Measurements from ENCODE around the gene GRHL1. TPM values are rescaled to one million over a fixed set of nuclear protein-coding genes. Genes with fewer than 3 reads are reported as not detected.

GRHL1 gene
- total RNA-seq, 2 experiments from 2014 or later, result 1.2 to 2.0 TPM

DNA sequence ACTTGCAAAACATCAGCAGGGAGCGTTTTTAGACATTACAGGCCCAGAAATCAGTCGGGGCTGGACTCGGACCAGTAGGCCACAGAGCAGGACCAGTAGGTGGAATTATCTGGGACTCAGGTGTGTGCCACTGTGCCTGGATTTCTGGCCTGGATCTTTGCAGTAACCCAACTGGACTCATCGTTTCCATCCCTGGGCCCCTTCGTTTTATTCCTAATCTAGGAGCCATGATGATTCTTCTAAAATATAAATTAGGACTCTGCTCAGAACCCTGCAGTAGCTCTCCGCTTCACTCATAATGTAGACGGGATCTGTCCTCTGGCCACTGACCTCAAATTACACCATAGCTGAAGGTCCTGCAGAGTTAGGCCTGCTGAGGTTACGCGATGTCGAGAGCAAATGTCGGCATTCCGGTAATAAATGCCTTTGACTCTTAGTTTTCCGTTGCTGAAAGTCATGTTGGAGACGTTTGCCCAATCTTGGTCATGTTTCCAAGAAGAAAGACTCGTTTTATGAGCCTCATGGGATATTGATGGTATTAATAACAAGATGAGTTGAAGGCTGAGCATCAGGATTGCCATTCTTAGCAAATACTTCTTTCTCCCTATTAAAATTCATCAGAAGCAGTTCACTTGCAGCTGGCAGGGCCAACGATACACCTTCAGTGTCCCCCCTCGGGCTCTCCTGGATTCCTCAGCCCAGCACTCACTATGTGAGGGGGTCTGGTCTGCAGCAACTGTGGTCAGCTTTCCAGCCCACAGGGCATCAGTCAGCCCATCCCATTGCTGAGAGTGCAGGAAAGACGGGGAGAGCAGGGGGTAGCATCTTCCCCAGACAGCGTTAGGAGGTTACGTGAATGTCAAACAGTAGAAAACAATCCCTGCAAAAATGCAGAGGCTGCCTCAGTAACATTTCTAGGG, 52.0 kb downstream of the GRHL1 start:
- no peak for DNase-seq
- POLR2A ChIA-PET, result no interaction called here
- no peaks in the 10 kb centered on the region for H3K36me3 Mint-ChIP-seq (ENCODE audit: low read depth)
- peaks cover 1% of the 10 kb centered on the region for H3K4me1 Mint-ChIP-seq
- H3K4me3 Mint-ChIP-seq, result no peak overlapping the region
- no peak overlapping the region for H3K27ac Mint-ChIP-seq
- CTCF ChIA-PET, result no interaction called here
- H3K9me3 Mint-ChIP-seq, result no peaks in the 10 kb centered on the region
- peaks cover 22% of the 10 kb centered on the region for H3K27me3 Mint-ChIP-seq

GRCh38 chr2:10004401-10004800, 52.9 kb downstream of the GRHL1 start:
- H3K27me3 Mint-ChIP-seq, result peaks cover 25% of the 10 kb centered on the region

GRCh38 chr2:10004836-10005235, 53.3 kb downstream of the GRHL1 start:
- ChIA-PET POLR2A (no interaction called here), CTCF (interaction anchor here (1.2 to 1.3 kb wide), 2 partner anchors 21 to 24 kb away, joined by 3 to 6 read pairs; no protein-coding TSS in a partner anchor)
- DNase-seq, result no peak
- Mint-ChIP-seq H3K27me3 (peaks cover 25% of the 10 kb centered on the region), H3K4me1 (peaks cover 1% of the 10 kb centered on the region), H3K4me3 (no peak overlapping the region), H3K27ac (no peak overlapping the region), H3K9me3 (no peaks in the 10 kb centered on the region), H3K36me3 (ENCODE audit: low read depth) (no peaks in the 10 kb centered on the region)

More at GRCh38 chr2:10004401-10004800, 52.9 kb downstream of the GRHL1 start:
- Mint-ChIP-seq H3K4me1 (peaks cover 1% of the 10 kb centered on the region), H3K27ac (no peak overlapping the region), H3K9me3 (no peaks in the 10 kb centered on the region), H3K4me3 (no peak overlapping the region), H3K36me3 (ENCODE audit: low read depth) (no peaks in the 10 kb centered on the region)
- no peak for DNase-seq
- CTCF ChIA-PET, result interaction anchor here (1.2 to 1.3 kb wide), 2 partner anchors 20 to 25 kb away, joined by 3 to 6 read pairs; no protein-coding TSS in a partner anchor
- POLR2A ChIA-PET, result no interaction called here

- Mint-ChIP-seq H3K36me3 (ENCODE audit: low read depth) (no peaks in the 10 kb centered on the region), H3K4me1 (peaks cover 1% of the 10 kb centered on the region), H3K27ac (no peak overlapping the region), H3K27me3 (peaks cover 25% of the 10 kb centered on the region), H3K9me3 (no peaks in the 10 kb centered on the region), H3K4me3 (no peak overlapping the region)
- POLR2A ChIA-PET, result no interaction called here
- DNase-seq, result no peak
- CTCF ChIA-PET, result interaction anchor here (1.2 to 1.3 kb wide), 2 partner anchors 21 to 23 kb away, joined by 3 to 6 read pairs; no protein-coding TSS in a partner anchor
Measured at GRCh38 chr2:10005461-10006235, 54.2 kb downstream of the GRHL1 start.

- peaks cover 25% of the 10 kb centered on the region for H3K27me3 Mint-ChIP-seq
- DNase-seq, result no peak
- no peaks in the 10 kb centered on the region for H3K36me3 Mint-ChIP-seq (ENCODE audit: low read depth)
- ChIA-PET CTCF (no interaction called here), POLR2A (interaction anchor here (1.4 kb wide), 1 partner anchor 22 kb away, joined by 4 read pairs; no protein-coding TSS in a partner anchor)
- no peak overlapping the region for H3K27ac Mint-ChIP-seq
- no peak overlapping the region for H3K4me3 Mint-ChIP-seq
- peaks cover 1% of the 10 kb centered on the region for H3K4me1 Mint-ChIP-seq
- H3K9me3 Mint-ChIP-seq, result no peaks in the 10 kb centered on the region
Measured at GRCh38 chr2:10006236-10007161, 55.0 kb downstream of the GRHL1 start.

GRCh38 chr2:10007435-10007834, 55.9 kb downstream of the GRHL1 start:
- Mint-ChIP-seq H3K27me3 (peaks cover 25% of the 10 kb centered on the region), H3K4me1 (no peaks in the 10 kb centered on the region), H3K4me3 (no peak overlapping the region), H3K36me3 (ENCODE audit: low read depth) (no peaks in the 10 kb centered on the region), H3K9me3 (no peaks in the 10 kb centered on the region), H3K27ac (no peak overlapping the region)
- ChIA-PET POLR2A (interaction anchor here (1.4 kb wide), 1 partner anchor 22 kb away, joined by 4 read pairs; no protein-coding TSS in a partner anchor), CTCF (no interaction called here)
- no peak for DNase-seq

GRCh38 chr2:10007921-10008808, 56.7 kb downstream of the GRHL1 start:
- Mint-ChIP-seq H3K4me3 (no peak overlapping the region), H3K27me3 (peaks cover 25% of the 10 kb centered on the region), H3K9me3 (no peaks in the 10 kb centered on the region), H3K36me3 (ENCODE audit: low read depth) (no peaks in the 10 kb centered on the region), H3K4me1 (no peaks in the 10 kb centered on the region), H3K27ac (no peak overlapping the region)
- POLR2A ChIA-PET, result interaction anchor here (1.2 to 1.4 kb wide), 2 partner anchors 21 to 24 kb away, joined by 4 read pairs; no protein-coding TSS in a partner anchor
- CTCF ChIA-PET, result interaction anchor here (1.5 kb wide), 1 partner anchor 24 kb away, joined by 8 read pairs; no protein-coding TSS in a partner anchor
- DNase-seq, result no peak

DNA sequence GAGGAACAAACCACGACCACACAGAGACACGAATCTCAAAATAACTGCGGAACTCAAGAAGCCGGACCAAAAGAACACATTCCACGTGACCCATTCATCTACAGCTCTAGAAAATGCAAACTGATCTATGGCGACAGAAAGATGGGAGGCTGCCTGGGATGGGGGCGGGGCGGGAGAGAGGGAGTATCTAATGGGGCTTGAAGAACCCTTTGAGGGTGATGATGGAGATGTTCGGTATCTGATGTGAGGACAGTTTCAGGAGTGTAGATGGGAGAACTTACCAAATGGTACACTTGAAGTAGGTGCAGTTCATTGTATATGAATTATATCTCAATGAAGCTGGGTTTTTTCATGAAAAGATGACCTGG, 57.3 kb downstream of the GRHL1 start:
- H3K27ac Mint-ChIP-seq, result no peak overlapping the region
- no peak overlapping the region for H3K4me3 Mint-ChIP-seq
- POLR2A ChIA-PET, result interaction anchor here (1.2 kb wide), 1 partner anchor 24 kb away, joined by 4 read pairs; no protein-coding TSS in a partner anchor
- no peaks in the 10 kb centered on the region for H3K4me1 Mint-ChIP-seq
- H3K36me3 Mint-ChIP-seq (ENCODE audit: low read depth), result no peaks in the 10 kb centered on the region
- CTCF ChIA-PET, result interaction anchor here (0.5 to 1.5 kb wide), 2 partner anchors 25 to 730 kb away, joined by 3 to 8 read pairs; no protein-coding TSS in a partner anchor
- no peak for DNase-seq
- H3K27me3 Mint-ChIP-seq, result peaks cover 25% of the 10 kb centered on the region
- H3K9me3 Mint-ChIP-seq, result no peaks in the 10 kb centered on the region

- no peak overlapping the region for H3K27ac Mint-ChIP-seq
- no peaks in the 10 kb centered on the region for H3K9me3 Mint-ChIP-seq
- DNase-seq, result no peak
- CTCF ChIA-PET, result interaction anchor here (0.5 to 1.5 kb wide), 2 partner anchors 25 to 731 kb away, joined by 3 to 8 read pairs; no protein-coding TSS in a partner anchor
- peaks cover 25% of the 10 kb centered on the region for H3K27me3 Mint-ChIP-seq
- no peaks in the 10 kb centered on the region for H3K36me3 Mint-ChIP-seq (ENCODE audit: low read depth)
- no peaks in the 10 kb centered on the region for H3K4me1 Mint-ChIP-seq
- no peak overlapping the region for H3K4me3 Mint-ChIP-seq
- POLR2A ChIA-PET, result interaction anchor here (1.2 kb wide), 1 partner anchor 25 kb away, joined by 4 read pairs; no protein-coding TSS in a partner anchor
Measured at GRCh38 chr2:10009271-10009810, 57.8 kb downstream of the GRHL1 start.

DNA sequence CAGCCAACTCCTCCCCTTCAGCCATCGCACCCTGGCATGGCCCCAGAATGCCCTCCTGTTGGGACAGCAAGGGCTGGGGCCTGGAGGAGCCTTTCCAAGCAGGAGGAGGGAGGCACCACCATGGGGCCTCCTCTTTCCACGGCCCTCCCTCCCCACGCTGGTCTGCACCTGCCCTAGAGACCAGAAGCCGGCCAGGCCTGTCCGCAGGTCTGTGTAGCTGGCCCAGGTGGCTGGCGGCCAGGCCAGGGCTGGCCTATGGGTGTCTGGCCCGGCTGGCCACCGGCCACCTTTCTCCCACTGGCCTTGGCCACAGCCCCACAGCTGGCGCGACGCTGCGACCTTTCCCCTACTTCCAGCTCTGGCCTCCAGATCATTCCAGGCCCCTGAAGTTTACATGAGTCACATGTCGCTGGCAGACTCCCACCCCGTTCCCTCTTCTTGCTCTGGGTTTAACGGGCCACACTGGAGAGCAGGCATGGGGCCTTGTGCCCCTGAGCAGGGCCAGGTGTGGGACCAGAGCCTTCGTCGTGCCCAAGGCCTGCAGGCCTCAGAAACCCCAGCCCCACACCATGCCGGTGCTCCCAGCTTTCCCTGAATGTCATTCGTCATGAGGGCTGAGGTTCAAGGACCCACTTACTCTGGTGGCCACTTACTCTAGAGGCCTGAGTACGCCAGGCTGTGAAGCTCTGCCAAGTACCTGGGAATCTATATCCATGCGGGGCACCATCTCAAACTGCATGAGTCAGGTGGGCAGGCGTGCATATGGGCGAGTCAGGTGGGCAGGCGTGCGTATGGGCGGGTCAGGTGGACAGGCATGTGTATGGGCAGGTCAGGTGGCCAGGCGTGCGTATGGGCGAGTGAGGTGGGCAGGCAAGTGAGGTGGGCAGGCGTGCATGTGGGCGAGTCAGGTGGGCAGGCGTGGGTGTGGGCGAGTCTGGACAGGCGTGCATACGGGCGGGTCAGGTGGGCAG, 58.6 kb downstream of the GRHL1 start:
- DNase-seq, result no peak
- Mint-ChIP-seq H3K9me3 (no peaks in the 10 kb centered on the region), H3K36me3 (ENCODE audit: low read depth) (no peaks in the 10 kb centered on the region), H3K4me3 (no peak overlapping the region), H3K27ac (no peak overlapping the region), H3K27me3 (peaks cover 25% of the 10 kb centered on the region), H3K4me1 (no peaks in the 10 kb centered on the region)
- CTCF ChIA-PET, result no interaction called here
- POLR2A ChIA-PET, result no interaction called here

Measured in activated CD4-positive, alpha-beta memory T cell treated with anti-CD3 and anti-CD28 coated beads, Interleukin-2, amount 10 ng/mL, durations not matched to agents 7 days and 5 days (primary cell).